ENCODE data around the gene CAP2. TPM values are rescaled to one million over a fixed set of nuclear protein-coding genes. Genes with fewer than 3 reads are reported as not detected.

CAP2 gene
- total RNA-seq, 1 donor: 49.7 TPM

DNA sequence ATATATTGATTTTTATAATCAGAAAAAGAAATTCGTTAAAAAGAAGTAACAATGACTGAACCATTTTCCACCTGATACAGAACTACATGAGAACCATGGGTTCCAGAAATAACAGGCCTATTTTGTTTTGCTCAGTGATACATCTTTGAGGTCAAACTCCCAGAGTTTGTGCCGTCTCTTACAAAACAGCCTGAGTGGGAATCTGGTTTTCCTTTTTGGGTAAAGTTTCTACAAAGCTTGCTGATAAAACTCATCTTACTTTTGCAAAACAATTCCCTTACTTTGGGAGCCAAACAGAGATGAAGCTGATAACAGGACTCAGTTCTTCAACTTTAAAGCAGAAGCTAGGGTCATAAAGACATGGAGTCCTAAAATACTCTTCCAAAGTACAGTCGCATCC is 108.0 kb downstream of the CAP2 start:
- TF ChIP-seq, protein P1, sequence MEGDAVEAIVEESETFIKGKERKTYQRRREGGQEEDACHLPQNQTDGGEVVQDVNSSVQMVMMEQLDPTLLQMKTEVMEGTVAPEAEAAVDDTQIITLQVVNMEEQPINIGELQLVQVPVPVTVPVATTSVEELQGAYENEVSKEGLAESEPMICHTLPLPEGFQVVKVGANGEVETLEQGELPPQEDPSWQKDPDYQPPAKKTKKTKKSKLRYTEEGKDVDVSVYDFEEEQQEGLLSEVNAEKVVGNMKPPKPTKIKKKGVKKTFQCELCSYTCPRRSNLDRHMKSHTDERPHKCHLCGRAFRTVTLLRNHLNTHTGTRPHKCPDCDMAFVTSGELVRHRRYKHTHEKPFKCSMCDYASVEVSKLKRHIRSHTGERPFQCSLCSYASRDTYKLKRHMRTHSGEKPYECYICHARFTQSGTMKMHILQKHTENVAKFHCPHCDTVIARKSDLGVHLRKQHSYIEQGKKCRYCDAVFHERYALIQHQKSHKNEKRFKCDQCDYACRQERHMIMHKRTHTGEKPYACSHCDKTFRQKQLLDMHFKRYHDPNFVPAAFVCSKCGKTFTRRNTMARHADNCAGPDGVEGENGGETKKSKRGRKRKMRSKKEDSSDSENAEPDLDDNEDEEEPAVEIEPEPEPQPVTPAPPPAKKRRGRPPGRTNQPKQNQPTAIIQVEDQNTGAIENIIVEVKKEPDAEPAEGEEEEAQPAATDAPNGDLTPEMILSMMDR (IDR thresholded peaks at IDR 0.05; ENCODE audit: insufficient read depth, low read depth, low read length): no peak
- peak; percentile 81 for DNase-seq (ENCODE audit: low read depth)
- no peak overlapping the region for H3K4me3 ChIP-seq (ENCODE audit: low read depth, low read length)

GRCh38 chr6:17501982-17502704 is 108.7 kb downstream of the CAP2 start:
- peak; percentile 77 for DNase-seq (ENCODE audit: low read depth)
- no peak overlapping the region for H3K4me3 ChIP-seq (ENCODE audit: low read depth, low read length)
- TF ChIP-seq, protein P1 (IDR thresholded peaks at IDR 0.05; ENCODE audit: insufficient read depth, low read depth, low read length): no peak

DNA sequence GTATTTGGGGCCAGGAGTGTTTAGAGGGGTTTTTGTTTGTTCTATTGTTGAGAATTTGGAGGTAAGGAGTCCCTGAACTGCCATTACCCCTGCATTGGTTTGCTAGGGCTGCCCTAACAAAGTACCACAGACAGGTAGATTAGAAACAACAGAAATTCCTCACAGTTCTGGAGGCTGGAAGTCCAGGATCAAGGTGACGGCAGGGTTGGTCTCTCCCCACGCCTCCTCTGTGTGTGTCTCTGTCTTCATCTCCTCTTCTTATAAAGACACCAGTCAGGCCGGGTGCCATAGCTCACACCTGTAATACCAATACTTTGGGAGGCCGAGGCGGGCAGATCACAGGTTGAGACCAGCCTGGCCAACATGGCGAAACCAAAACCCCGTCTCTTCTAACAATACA is 109.7 kb downstream of the CAP2 start:
- no peak for DNase-seq (ENCODE audit: low read depth)
- TF ChIP-seq, protein P1 (IDR thresholded peaks at IDR 0.05; ENCODE audit: insufficient read depth, low read depth, low read length): no peak
- no peak overlapping the region for H3K4me3 ChIP-seq (ENCODE audit: low read depth, low read length)

GRCh38 chr6:17504005-17504404 is 110.6 kb downstream of the CAP2 start:
- TF ChIP-seq, protein P1 (IDR thresholded peaks at IDR 0.05; ENCODE audit: insufficient read depth, low read depth, low read length): no peak
- H3K4me3 ChIP-seq (ENCODE audit: low read depth, low read length): no peak overlapping the region
- DNase-seq (ENCODE audit: low read depth): no peak

DNA sequence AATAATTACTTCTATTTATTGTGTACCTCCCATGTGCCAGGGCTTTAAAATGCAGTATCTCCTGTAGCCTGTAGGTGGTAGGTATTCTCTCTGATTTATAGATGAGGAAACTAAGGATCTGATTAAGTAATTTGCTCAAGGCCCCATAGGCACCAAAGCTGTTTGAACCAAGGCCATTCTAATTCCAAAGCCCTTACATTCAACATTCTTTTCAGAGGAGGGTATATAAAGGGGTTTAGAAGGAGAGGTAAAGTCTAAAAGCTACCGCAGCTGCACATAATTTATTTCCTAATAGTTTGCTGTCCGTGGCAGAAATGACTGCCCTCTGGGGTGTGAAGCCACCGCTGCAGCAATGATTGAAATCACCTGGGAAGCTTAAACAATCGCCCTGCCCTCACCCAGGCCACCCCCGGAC is 111.7 kb downstream of the CAP2 start:
- DNase-seq (ENCODE audit: low read depth): no peak
- TF ChIP-seq, protein P1 (IDR thresholded peaks at IDR 0.05; ENCODE audit: insufficient read depth, low read depth, low read length): peak; percentile 39
- no peak overlapping the region for H3K4me3 ChIP-seq (ENCODE audit: low read depth, low read length)

DNA sequence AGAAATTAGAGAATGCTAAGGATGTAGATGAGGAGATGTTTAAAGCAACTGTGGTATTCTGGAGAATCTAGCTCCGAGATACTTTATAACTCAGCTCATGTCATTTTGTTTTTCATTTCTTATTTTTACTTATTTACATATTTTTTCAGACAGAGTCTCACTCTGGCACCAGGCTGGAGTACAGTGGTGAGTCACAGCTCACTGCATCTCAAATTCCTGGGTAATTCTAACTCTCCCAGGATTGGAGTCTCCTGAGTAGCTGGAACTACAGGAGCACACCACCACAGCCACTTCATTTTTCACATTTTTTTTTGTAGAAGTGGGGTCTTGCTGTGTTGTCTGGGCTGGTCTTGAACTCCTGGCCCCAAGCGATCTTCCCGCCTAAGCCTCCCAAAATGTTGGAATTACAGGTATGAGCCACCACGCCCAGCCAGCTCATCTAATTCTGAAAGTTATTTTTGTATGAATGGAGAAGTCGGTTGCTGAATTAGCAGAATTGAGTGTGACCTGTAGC is 112.4 kb downstream of the CAP2 start:
- DNase-seq (ENCODE audit: low read depth): peak; percentile 61
- no peak overlapping the region for H3K4me3 ChIP-seq (ENCODE audit: low read depth, low read length)
- TF ChIP-seq, protein P1 (IDR thresholded peaks at IDR 0.05; ENCODE audit: insufficient read depth, low read depth, low read length): no peak

Measured in fibroblast of villous mesenchyme (primary cell).